Mesodermal cell (in vitro differentiated cells): ENCODE data around the gene PHPT1.
"Not testable (repeated sequence)": the region's sequence is repeated elsewhere in the genome, so short reads cannot be mapped to it uniquely, and the experiment has no call there.

ENCODE experiments used
- H3K27ac ChIP-seq: 2 replicates; pipeline ENCODE4 v1.7.0; 2013; ENCODE audit warnings: mild to moderate bottlenecking, low read depth, low read length, moderate library complexity; ENCODE audit not compliant: severe bottlenecking
- H3K36me3 ChIP-seq: 2 replicates; pipeline ENCODE4 v1.7.1; 2013; ENCODE audit warnings: mild to moderate bottlenecking, low read length, moderate library complexity; ENCODE audit not compliant: control insufficient read depth, insufficient read depth
- H3K4me1 ChIP-seq: one replicate; pipeline ENCODE4 v1.7.1; 2013; ENCODE audit warnings: mild to moderate bottlenecking, low read length; ENCODE audit not compliant: insufficient read depth, control insufficient read depth, poor library complexity, severe bottlenecking
- H3K4me3 ChIP-seq: 2 replicates; pipeline ENCODE4 v1.7.0; 2013; ENCODE audit warnings: low read length, control low read depth, mild to moderate bottlenecking; ENCODE audit not compliant: insufficient read depth, poor library complexity, severe bottlenecking; ENCODE audit errors: extremely low read depth
- H3K9me3 ChIP-seq: 2 replicates; pipeline ENCODE4 v1.7.1; 2013; ENCODE audit warnings: mild to moderate bottlenecking, low read length, moderate library complexity; ENCODE audit not compliant: control insufficient read depth
- WGBS, 2 experiments: methylation state at CpG; one replicate each; pipeline ENCODE4 v1.1.5; 2013; ENCODE audit warnings: missing lambda C conversion rate in 2 of 2; ENCODE audit not compliant: insufficient coverage in 2 of 2; 5-methylcytosine and 5-hydroxymethylcytosine counted together

Gene PHPT1

GRCh38 chr9:136840140-136840876 lies 8.9 kb upstream of the PHPT1 start:
- Histone ChIP-seq H3K4me1 (peaks cover 19% of the 10 kb centered on the region), H3K36me3 (peaks cover 23% of the 10 kb centered on the region), H3K27ac (peak overlapping the region; percentile 10), H3K9me3 (peaks cover 2% of the 10 kb centered on the region), H3K4me3 (no peak overlapping the region)
- WGBS, 2 experiments, result 76 to 78% methylated on average over 31 to 32 of the region's 32 CpGs

- 81 to 82% methylated on average over 19 to 25 of the region's 28 CpGs for WGBS, 2 experiments
- H3K4me3 ChIP-seq, result no peak overlapping the region
- H3K4me1 ChIP-seq, result peaks cover 19% of the 10 kb centered on the region
- peak overlapping the region; percentile 24 for H3K27ac ChIP-seq
- H3K9me3 ChIP-seq, result peaks cover 6% of the 10 kb centered on the region
- peaks cover 17% of the 10 kb centered on the region for H3K36me3 ChIP-seq
Measured at GRCh38 chr9:136840877-136841645, 8.1 kb upstream of the PHPT1 start.

GRCh38 chr9:136841646-136842379 lies 7.4 kb upstream of the PHPT1 start:
- not testable (repeated sequence) for H3K4me3 ChIP-seq, H3K9me3 ChIP-seq, H3K36me3 ChIP-seq
- 63 to 64% methylated on average over 11 to 14 of the region's 16 CpGs for WGBS, 2 experiments
- H3K4me1 ChIP-seq, result peaks cover 19% of the 10 kb centered on the region
- H3K27ac ChIP-seq, result peak overlapping the region; percentile 24

GRCh38 chr9:136842380-136842948 lies 6.7 kb upstream of the PHPT1 start, which contains the start of gene AJM1:
AJM1 (plus strand) TSS chr9:136842478; CDS start chr9:136844415, 1,937 bp downstream.
- H3K27ac ChIP-seq, result peak within 1 kb of the TSS; percentile 36
- 6 to 14% methylated on average over 8 to 17 of the region's 27 CpGs for WGBS, 2 experiments

GRCh38 chr9:136843159-136843800 lies 5.9 kb upstream of the PHPT1 start:
- peaks cover 19% of the 10 kb centered on the region for H3K4me1 ChIP-seq
- not testable (repeated sequence) for H3K4me3 ChIP-seq, H3K9me3 ChIP-seq, H3K36me3 ChIP-seq
- WGBS, 2 experiments, result 61 to 79% methylated on average over 7 to 14 of the region's 21 CpGs
- H3K27ac ChIP-seq, result peak overlapping the region; percentile 10

More at GRCh38 chr9:136842380-136842948, 6.7 kb upstream of the PHPT1 start, which contains the start of gene AJM1:
- Histone ChIP-seq H3K4me3 (peak within 1 kb of the TSS; percentile 23), H3K4me1 (peaks cover 19% of the 10 kb centered on the region)
- not testable (repeated sequence) for H3K36me3 ChIP-seq, H3K9me3 ChIP-seq

GRCh38 chr9:136843801-136844740 lies 5.1 kb upstream of the PHPT1 start:
- H3K9me3 ChIP-seq, H3K4me3 ChIP-seq, H3K27ac ChIP-seq, H3K36me3 ChIP-seq: not testable (repeated sequence)
- H3K4me1 ChIP-seq, result peaks cover 19% of the 10 kb centered on the region
- WGBS, 2 experiments, result 55 to 65% methylated on average over 72 to 93 of the region's 99 CpGs

DNA sequence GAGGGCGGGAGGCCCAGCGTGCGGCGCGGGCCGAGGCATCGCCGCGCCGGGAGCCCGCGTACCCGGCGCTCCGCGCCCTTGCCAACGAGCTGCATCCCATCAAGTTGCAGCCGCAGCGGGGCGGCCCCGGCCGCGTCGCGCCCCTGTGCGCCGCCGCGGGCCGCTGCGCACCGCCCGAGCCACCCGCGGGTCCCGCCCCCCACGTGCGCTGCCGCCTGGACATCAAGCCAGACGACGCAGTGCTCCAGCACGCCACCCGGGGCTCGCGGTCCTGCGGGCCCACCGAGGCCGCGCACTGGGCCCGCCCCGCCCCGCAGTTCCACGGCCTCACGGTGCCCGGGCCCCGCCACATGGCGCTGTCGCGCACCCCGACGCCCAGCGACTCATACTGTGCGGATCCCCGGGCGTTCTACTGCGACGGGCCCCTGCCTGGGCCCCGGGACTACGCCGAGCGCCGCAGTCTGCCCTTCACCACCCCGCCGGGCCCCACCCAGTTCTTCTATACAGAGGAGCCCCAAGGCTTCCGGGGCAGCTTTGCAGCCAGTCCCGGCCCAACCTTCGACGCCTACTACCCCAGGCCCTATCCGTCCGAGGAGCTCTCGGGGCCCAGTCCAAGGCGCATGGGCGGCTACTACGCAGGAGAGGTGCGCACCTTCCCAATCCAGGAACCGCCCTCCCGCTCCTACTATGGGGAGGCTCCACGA lies 4.3 kb upstream of the PHPT1 start:
- Histone ChIP-seq H3K4me1 (peaks cover 19% of the 10 kb centered on the region), H3K4me3 (no peak overlapping the region), H3K27ac (no peak overlapping the region), H3K36me3 (peaks cover 6% of the 10 kb centered on the region), H3K9me3 (peaks cover 6% of the 10 kb centered on the region)
- WGBS, 2 experiments, result 82 to 90% methylated on average over 45 to 86 of the region's 88 CpGs

GRCh38 chr9:136845465-136846260 lies 3.5 kb upstream of the PHPT1 start:
- peaks cover 6% of the 10 kb centered on the region for H3K9me3 ChIP-seq
- H3K4me3 ChIP-seq, result no peak overlapping the region
- no peak overlapping the region for H3K27ac ChIP-seq
- 95 to 96% methylated on average over 80 to 102 of the region's 102 CpGs for WGBS, 2 experiments
- peaks cover 26% of the 10 kb centered on the region for H3K4me1 ChIP-seq
- H3K36me3 ChIP-seq, result peaks cover 13% of the 10 kb centered on the region
